Endometrial microvascular endothelial cells (primary cell): Measurements from ENCODE around the gene EFNB1. TPM values are rescaled to one million over a fixed set of nuclear protein-coding genes. Genes with fewer than 3 reads are reported as not detected.
"Not testable (repeated sequence)": the region's sequence is repeated elsewhere in the genome, so short reads cannot be mapped to it uniquely, and the experiment has no call there.

Source experiments
- in situ Hi-C: cut with HindIII; loops from 2 replicates; pipeline ENCODE4 v1.10.0; 2017; ENCODE audit warnings: low sequenced_read_pairs, low pct_unique_long_range_greater_than_20kb; ENCODE audit errors: inconsistent ontology term
- total RNA-seq: library from RNA; depleted of rRNA; stranded (reverse); fragments of >200 nt; gene quantifications from one replicate; pipeline ENCODE4 v1.2.3, GENCODE V29; 2015; ENCODE audit errors: inconsistent ontology term

EFNB1 gene
- 123 TPM for total RNA-seq

DNA sequence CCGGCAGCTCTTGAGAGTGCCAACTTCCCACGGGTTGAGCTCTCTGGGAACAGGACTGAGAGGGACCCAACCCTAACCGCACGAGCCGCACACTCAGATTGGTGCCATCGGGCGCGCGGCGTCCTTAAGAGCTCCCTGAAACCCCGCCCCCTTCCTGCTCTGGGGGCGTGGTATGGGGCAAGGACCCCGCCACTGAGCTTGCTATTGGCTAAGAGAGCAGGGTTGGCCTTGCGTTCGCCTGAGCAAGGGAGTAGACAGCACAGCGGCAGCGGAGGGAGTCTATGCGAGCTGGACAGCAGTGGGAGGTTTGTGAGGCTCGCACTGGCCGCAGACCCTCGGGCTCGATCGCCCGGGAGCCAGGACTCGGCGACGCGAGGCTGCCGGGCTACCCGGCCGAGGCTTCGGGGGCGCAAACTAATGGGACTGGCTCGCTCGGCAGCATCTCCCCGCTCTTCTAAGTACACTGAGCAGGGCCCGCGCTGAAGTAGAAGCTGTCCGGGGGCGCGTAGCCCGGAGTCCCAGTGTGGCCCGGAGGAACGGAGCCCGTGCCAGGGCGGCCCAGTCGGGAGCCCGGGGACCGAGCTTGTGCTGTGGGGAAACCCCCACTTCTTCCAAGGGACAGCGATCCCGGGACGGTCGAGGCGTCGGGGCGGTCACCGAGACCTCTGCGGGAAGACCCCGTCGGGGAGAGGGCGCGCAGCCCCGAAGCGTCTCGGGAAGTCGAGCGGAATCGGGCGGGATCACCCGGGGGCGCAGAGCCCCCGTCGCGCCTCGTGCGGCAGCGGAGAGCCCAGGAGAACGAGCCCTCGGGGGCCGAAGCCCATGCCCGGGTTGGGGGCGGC, at the start of gene EFNB1:
EFNB1 (plus strand) TSS at position 282 of the 842 bp plus-strand sequence. CDS start 756 bp downstream, outside the sequence.
- in situ Hi-C loops, result no loop called here

DNA sequence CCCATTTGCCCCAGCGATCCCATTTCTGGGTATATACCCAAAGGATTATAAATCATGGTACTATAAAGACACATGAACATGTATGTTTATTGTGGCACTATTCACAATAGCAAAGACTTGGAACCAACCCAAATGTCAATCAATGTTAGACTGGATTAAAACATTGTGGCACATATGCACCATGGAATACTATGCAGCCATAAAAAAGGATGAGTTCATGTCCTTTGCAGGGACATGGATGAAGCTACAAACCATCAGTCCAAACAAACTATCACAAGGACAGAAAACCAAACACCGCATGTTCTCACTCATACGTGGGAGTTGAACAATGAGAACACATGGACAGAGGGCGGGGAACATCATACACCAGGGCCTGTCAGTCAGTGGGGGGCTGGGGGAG, 47.5 kb upstream of the EFNB1 start:
- in situ Hi-C loops, result not testable (repeated sequence)

DNA sequence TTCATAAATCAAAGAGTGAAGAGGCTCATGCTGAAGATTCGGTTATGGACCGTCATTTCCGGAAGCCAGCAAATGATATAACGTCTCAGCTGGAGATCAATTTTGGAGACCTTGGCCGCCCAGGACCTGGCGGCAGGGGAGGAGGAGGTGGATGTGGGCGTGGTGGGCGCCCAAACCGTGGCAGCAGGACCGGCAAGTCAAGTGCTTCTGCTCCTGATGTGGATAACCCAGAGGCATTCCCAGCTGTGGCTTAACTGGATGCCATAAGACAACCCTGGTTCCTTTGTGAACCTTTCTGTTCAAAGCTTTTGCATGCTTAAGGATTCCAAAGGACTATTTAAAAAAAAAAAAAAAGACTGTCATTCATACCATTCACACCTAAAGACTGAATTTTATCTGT, 44.0 kb upstream of the EFNB1 start:
- in situ Hi-C loops, result no loop called here

DNA sequence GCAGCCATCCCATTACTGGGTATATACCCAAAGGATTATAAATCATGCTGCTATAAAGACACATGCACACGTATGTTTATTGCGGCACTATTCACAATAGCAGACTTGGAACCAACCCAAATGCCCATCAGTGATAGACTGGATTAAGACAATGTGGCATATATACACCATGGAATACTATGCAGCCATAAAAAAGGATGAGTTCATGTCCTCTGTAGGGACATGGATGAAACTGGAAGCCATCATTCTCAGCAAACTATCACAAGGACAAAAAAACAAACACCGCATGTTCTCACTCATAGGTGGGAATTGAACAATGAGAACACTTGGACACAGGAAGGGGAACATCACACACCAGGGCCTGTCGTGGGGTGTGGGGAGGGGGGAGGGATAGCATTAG, 42.2 kb upstream of the EFNB1 start:
- in situ Hi-C loops, result not testable (repeated sequence)

DNA sequence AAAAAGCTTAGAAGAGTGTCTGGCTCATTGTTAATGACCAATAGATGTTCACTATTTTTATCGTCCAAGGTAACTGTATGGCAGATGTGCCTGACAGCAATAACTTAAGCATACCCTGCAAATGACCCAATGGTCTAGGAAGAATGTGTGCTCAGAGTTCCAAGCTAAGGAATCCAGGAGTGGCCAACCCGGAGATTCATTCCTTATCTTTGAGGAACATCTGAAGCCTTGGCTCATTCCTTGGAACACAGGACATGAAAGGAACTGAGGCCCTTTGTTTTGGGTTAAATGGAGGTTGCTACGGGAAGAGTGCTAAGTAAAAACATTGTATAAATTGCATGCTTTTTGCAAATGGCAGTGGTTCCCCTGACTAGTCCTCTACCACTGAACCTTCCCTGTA, 38.9 kb upstream of the EFNB1 start:
- in situ Hi-C loops, result no loop called here

- in situ Hi-C loops, result no loop called here
Observed at GRCh38 chrX:68792083-68792482, 36.7 kb upstream of the EFNB1 start.

- in situ Hi-C loops, result no loop called here
Observed at GRCh38 chrX:68794461-68794860, 34.4 kb upstream of the EFNB1 start.

DNA sequence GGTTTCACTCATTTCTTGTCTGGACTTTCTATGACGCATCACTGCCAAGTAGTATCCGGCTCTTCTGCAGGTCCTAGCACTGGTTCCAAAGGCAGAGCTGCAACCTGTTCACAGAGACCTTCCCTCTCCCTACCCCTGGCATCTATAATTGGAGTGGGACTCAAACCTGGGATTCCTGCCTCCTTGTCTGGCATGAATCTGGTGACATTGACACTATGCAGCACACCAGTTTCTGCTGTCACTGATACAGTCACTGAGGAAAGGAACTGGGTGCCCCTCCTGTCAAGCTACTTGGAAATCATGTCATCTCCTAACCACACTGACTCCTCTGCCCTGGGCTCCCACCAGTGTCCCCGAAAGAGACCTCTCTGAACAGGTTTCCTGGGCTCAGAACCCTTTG, 33.1 kb upstream of the EFNB1 start:
- in situ Hi-C loops, result no loop called here

DNA sequence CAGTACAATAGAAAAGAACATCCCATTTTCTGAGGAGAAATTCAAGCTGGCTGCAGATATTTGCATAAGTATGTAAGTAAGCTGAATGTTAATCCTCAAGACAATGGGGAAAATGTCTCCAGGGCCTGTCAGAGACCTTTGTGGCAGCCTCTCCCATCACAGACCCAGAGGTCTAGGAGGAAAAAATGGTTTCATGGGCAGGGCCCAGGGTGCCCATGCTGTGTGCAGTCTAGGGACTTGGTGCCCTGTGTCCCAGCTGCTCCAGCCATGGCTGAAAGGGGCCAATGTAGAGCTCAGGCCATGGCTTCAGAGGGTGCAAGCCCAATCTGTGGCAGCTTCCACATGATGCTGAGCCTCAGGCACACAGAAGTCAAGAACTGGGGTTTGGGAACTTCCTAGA, 30.4 kb upstream of the EFNB1 start:
- in situ Hi-C loops, result not testable (repeated sequence)

GRCh38 chrX:68801737-68802290, 27.0 kb upstream of the EFNB1 start:
- in situ Hi-C loops, result no loop called here

GRCh38 chrX:68807818-68808217, 21.0 kb upstream of the EFNB1 start:
- in situ Hi-C loops, result no loop called here

DNA sequence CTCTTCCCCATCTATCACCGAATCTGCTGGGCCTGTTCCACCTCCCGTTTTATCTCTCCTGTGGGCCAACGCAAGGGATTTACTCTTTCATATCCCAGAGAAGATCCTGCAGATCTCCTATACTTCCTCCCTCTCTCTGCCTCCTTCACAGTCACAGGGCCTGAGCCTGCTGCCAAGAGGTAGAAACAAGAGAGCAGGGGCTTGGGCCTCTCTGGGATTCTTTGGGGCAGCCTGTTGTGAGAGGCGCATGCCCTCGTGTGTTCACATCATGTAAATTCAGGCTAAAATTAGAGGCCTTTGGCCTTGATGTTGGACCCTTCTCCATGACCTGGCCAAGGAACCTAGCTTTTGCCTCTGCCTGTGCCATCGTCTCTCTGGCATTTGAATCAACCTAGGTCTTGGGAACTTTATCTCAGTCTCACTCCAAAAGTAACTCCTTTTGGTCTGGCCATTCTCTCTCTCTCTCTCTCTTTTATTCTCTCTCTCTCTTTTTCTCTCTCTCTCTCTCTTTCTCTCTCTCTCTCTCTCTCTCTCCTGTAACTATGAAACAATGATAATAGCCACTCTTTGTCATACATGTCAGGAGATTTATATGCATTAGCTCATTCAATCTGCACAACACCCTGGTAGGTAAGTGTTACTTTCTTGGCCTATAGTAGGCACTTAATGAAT, 20.0 kb upstream of the EFNB1 start:
- in situ Hi-C loops, result no loop called here

DNA sequence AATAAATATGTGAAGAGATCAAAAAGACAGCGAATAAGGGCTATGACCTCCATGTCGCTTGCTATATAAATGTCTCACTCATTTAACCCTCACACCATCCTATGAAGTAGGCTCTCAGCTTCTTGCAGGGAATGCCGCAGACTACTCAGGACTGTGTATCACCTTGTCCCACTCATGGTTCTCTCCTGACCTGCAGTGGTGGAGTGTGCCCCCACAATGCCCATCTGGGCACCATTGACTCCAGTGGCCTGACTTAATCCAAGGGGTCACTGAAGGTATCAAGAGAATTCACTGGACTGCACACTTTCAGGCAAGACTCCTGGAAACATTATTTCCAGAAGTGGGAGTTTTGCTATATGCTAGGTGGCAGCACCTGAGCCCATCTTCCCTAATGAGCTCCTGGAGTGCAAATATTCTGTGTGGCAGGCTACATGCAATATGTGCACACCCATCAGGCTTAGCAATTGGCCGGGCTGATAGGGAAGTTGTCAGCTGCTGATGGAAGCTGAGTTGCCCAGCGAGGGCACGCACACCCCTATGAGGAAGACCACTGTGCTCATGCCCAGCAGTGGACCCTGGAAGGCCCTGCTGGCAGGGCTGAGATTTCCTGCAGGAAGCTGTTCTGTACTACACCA, 8.2 kb upstream of the EFNB1 start:
- in situ Hi-C loops, result no loop called here

- in situ Hi-C loops, result no loop called here
Observed at GRCh38 chrX:68821616-68822015, 7.2 kb upstream of the EFNB1 start.

DNA sequence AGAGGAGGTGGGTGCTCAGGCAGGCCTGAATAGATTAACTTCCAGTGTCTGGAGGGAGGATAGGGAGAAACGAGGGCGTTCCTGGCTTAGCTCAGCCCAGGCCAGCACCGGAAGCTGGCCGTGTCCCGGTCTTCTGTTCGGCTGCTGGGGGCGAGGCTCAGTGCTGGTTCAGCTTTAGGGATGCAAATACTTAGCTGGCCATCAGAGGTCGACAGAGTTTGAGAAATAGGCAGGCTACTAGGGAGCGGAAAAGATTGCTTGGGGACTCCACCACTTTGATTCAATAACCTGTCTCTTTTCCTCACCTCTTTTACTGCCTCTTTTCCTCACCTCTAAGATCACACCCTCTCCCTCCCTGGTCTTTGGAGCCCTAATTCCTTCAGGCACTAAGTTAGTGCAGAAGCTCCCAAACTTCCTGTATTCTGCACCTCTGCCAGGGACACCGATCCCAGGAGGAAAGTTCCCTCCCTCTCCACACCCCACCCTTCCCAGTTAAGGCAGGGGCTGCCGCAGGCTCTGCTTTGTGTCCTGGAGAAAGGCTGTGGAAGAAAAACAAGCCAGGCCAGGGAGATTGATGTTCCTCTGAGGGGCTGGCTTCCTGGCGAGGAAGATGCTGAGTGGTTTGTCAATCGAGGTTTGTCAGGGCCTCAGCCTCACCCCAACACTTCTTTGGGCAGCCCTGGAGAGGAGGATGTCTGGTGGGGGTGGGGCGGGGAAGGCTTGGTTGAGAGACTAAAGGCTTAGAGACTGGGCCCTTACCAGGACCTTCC, 6.0 kb upstream of the EFNB1 start:
- in situ Hi-C loops, result no loop called here

DNA sequence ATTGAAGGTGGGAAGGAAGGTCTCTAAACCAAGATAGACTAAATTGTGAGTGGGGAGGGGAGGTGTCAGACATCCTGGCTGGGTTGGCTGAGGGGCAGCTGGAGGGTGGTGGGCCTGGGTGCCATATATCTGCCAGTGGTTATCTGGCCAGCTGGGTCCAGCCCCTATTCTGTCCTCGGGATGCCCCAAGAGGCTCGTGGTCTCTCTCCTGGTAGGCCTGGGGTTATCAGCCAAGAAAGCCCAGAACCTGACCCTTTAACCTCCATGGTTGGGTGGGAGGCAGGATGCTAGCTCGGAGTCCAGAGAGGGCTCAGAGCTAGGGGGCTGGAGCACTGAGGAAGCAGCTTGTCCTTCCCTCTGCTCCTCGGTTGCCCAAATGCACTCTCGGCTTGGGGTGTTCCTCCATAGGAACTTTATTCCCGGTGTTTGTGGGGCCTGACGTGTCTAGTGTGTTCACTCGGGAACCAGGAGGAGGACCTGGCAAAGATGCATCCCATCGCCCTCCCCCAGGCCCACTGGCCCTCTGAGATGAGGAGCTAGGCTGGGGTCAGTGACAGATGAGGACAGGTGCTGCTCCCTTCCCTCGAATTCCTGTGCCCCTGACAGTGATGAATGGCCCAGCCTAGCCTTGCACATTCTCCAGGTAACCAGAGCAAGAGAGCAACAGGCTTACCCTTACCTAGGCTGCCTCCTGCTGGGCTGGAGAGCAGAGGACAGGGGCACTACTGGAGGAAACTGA, 5.2 kb upstream of the EFNB1 start:
- in situ Hi-C loops, result no loop called here

GRCh38 chrX:68824152-68824433, 4.7 kb upstream of the EFNB1 start:
- in situ Hi-C loops, result no loop called here

GRCh38 chrX:68824565-68825125, 4.2 kb upstream of the EFNB1 start:
- in situ Hi-C loops, result no loop called here
